Fibroblast of lung (primary cell): ENCODE measurements around the gene ATP8A1.

Source experiments
- EZH2 ChIP-seq: IDR thresholded peaks from 2 replicates; pipeline ENCODE4 v1.5.1; 2012; ENCODE audit warnings: low read length, control low read depth, mild to moderate bottlenecking; ENCODE audit errors: missing control alignments
- TF ChIP-seq, protein P1 (sequence below), 2 donors: IDR thresholded peaks in 1 of 2; conservative IDR thresholded peaks in 1 of 2; 1 replicate in 1 of 2; 2 replicates in 1 of 2; pipeline ENCODE4 v1.5.1; 2011 to 2012; ENCODE audit warnings: low read length in 2 of 2, control low read depth in 1 of 2, inconsistent platforms in 1 of 2, low read depth in 1 of 2, mild to moderate bottlenecking in 1 of 2

- TF ChIP-seq, protein P1, sequence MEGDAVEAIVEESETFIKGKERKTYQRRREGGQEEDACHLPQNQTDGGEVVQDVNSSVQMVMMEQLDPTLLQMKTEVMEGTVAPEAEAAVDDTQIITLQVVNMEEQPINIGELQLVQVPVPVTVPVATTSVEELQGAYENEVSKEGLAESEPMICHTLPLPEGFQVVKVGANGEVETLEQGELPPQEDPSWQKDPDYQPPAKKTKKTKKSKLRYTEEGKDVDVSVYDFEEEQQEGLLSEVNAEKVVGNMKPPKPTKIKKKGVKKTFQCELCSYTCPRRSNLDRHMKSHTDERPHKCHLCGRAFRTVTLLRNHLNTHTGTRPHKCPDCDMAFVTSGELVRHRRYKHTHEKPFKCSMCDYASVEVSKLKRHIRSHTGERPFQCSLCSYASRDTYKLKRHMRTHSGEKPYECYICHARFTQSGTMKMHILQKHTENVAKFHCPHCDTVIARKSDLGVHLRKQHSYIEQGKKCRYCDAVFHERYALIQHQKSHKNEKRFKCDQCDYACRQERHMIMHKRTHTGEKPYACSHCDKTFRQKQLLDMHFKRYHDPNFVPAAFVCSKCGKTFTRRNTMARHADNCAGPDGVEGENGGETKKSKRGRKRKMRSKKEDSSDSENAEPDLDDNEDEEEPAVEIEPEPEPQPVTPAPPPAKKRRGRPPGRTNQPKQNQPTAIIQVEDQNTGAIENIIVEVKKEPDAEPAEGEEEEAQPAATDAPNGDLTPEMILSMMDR (conservative IDR thresholded peaks at IDR 0.05 in 1 of 2, IDR thresholded peaks at IDR 0.05 in 1 of 2; ENCODE audit: low read depth in 1 of 2, low read length in 2 of 2): no peak
- TF ChIP-seq EZH2: no peak
These were observed 178.4 kb downstream of the ATP8A1 start for GRCh38 chr4:42478509-42478908.
